Right hindlimb (tissue), 1 donor: ENCODE measurements around the gene NFIA.

Experiments
- DNase-seq: peaks from one replicate; pipeline ENCODE4 v3.0.0-alpha.2; 2018

NFIA gene

GRCh38 chr1:61190153-61190552, 107.8 kb downstream of the NFIA start:
- no peak for DNase-seq

- DNase-seq: no peak
Measured at GRCh38 chr1:61190618-61191432, 108.5 kb downstream of the NFIA start.

GRCh38 chr1:61191433-61191720, 109.0 kb downstream of the NFIA start:
- DNase-seq: no peak

GRCh38 chr1:61192663-61193330, 110.4 kb downstream of the NFIA start:
- DNase-seq: no peak

GRCh38 chr1:61193808-61194207, 111.4 kb downstream of the NFIA start:
- DNase-seq: no peak

GRCh38 chr1:61198554-61198953, 116.2 kb downstream of the NFIA start:
- no peak for DNase-seq

- no peak for DNase-seq
Measured at GRCh38 chr1:61201035-61201434, 118.7 kb downstream of the NFIA start.

- no peak for DNase-seq
Measured at GRCh38 chr1:61202854-61203598, 120.7 kb downstream of the NFIA start.

- DNase-seq: no peak
Measured at GRCh38 chr1:61204528-61204927, 122.2 kb downstream of the NFIA start.

GRCh38 chr1:61207416-61207815, 125.1 kb downstream of the NFIA start:
- no peak for DNase-seq

- no peak for DNase-seq
Measured at GRCh38 chr1:61208172-61208571, 125.8 kb downstream of the NFIA start.

- no peak for DNase-seq
Measured at GRCh38 chr1:61208831-61209230, 126.5 kb downstream of the NFIA start.

GRCh38 chr1:61210435-61211154, 128.2 kb downstream of the NFIA start:
- DNase-seq: no peak

GRCh38 chr1:61213245-61214011, 131.1 kb downstream of the NFIA start:
- DNase-seq: no peak

- DNase-seq: no peak
Measured at GRCh38 chr1:61215119-61215518, 132.8 kb downstream of the NFIA start.

GRCh38 chr1:61215676-61216289, 133.4 kb downstream of the NFIA start:
- no peak for DNase-seq

GRCh38 chr1:61220536-61220935, 138.2 kb downstream of the NFIA start:
- DNase-seq: no peak

GRCh38 chr1:61221642-61222041, 139.3 kb downstream of the NFIA start:
- DNase-seq: no peak

GRCh38 chr1:61222240-61222639, 139.9 kb downstream of the NFIA start:
- DNase-seq: no peak

GRCh38 chr1:61223140-61223539, 140.8 kb downstream of the NFIA start:
- DNase-seq: no peak

- DNase-seq: no peak
Measured at GRCh38 chr1:61224609-61225008, 142.2 kb downstream of the NFIA start.

GRCh38 chr1:61225478-61225877, 143.1 kb downstream of the NFIA start:
- DNase-seq: no peak
